Measurements from ENCODE around the gene TTC21A.

The TTC21A gene

GRCh38 chr3:39118931-39119660 lies 11.6 kb downstream of the TTC21A start:
- peaks cover 13% of the 10 kb centered on the region for H3K36me3 Mint-ChIP-seq
- no peaks in the 10 kb centered on the region for H3K9me3 Mint-ChIP-seq
- ATAC-seq (ENCODE audit: low read depth), result no peak
- no peaks in the 10 kb centered on the region for H3K27me3 Mint-ChIP-seq
- peaks cover 41% of the 10 kb centered on the region for H3K4me1 Mint-ChIP-seq
- no peak for DNase-seq (ENCODE audit: low spot score in 2 of 2)
- no peak overlapping the region for H3K4me3 Mint-ChIP-seq
- no peak overlapping the region for H3K27ac Mint-ChIP-seq

DNA sequence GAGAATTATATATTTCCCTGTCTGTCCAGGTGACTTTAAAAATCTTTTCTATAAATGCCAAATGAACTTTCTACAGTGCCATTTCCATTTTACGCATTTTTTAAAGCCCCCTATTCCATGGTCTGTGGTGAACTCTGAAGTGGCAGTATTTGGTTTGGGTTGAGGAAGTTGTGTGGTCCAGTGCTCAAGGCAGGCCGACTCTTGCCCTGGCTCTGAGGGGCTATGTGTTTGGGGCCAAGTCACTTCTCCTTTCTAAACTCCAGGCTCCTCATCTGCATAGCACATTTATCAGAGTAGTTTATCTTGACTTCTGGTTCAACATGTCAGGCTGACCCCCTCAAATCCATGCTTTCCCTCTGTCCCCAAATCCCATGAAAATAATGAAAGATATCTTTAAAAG lies 14.1 kb downstream of the TTC21A start:
- Mint-ChIP-seq H3K27me3 (no peaks in the 10 kb centered on the region), H3K27ac (peak overlapping the region; percentile 40), H3K4me1 (peaks cover 46% of the 10 kb centered on the region), H3K4me3 (peak overlapping the region; percentile 67), H3K36me3 (peaks cover 11% of the 10 kb centered on the region), H3K9me3 (no peaks in the 10 kb centered on the region)
- peak; percentile 82 for ATAC-seq (ENCODE audit: low read depth)
- no peak for DNase-seq (ENCODE audit: low spot score in 2 of 2)

GRCh38 chr3:39122813-39123212 lies 15.3 kb downstream of the TTC21A start:
- DNase-seq (ENCODE audit: low spot score in 2 of 2) (no peak), ATAC-seq (ENCODE audit: low read depth) (peak; percentile 55)
- Mint-ChIP-seq H3K4me1 (peaks cover 54% of the 10 kb centered on the region), H3K9me3 (no peaks in the 10 kb centered on the region), H3K27me3 (no peaks in the 10 kb centered on the region), H3K27ac (peak overlapping the region; percentile 50), H3K4me3 (peak overlapping the region; percentile 67), H3K36me3 (peaks cover 10% of the 10 kb centered on the region)

DNA sequence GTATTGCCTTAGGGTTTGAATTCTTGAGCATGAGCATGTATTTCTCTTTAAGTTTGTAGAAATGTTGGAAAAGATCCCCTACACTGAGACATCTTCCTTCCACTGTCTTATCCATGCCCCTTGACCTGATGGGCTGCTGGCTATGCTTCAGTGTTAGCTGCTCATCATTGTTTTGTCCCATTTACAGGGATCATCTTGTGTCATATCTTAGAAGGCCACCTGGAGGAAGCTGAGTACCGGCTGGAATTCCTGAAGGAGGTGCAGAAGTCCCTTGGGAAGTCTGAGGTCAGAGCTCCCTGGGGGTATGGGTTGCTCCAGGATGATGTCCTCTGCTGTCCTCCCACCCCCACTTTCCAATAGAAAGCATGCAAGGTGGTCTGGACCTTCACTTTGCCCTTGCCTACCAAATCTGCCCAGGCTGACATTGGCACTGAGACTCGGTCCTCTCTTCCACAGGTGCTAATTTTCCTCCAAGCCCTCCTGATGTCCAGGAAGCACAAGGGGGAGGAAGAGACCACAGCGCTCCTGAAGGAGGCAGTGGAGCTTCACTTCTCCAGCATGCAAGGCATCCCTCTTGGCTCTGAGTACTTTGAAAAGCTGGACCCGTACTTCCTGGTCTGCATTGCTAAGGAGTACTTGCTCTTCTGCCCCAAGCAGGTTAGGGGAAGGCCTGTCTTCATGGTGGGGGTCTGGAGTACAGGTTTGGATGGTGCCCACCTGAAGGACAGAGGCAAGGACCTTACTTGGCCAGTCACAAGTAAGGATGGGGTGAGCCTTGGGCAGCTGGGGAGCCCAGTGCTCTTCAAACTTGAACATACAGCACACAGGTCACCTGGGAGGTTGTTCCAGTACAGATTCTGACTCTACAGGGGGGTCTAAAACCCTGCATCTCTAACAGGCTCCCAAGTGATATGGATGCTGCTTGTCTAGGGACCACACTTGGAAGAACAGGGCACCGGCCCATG lies 17.7 kb downstream of the TTC21A start:
- H3K4me1 Mint-ChIP-seq, result peaks cover 57% of the 10 kb centered on the region
- DNase-seq (ENCODE audit: low spot score in 2 of 2) (no peak), ATAC-seq (ENCODE audit: low read depth) (no peak)
- H3K27me3 Mint-ChIP-seq, result no peaks in the 10 kb centered on the region
- no peaks in the 10 kb centered on the region for H3K9me3 Mint-ChIP-seq
- peaks cover 12% of the 10 kb centered on the region for H3K36me3 Mint-ChIP-seq
- no peak overlapping the region for H3K4me3 Mint-ChIP-seq
- no peak overlapping the region for H3K27ac Mint-ChIP-seq

GRCh38 chr3:39125841-39126500 lies 18.5 kb downstream of the TTC21A start:
- H3K4me1 Mint-ChIP-seq, result peaks cover 55% of the 10 kb centered on the region
- no peak for DNase-seq (ENCODE audit: low spot score in 2 of 2)
- no peak for ATAC-seq (ENCODE audit: low read depth)
- H3K27ac Mint-ChIP-seq, result peak overlapping the region; percentile 64
- no peak overlapping the region for H3K4me3 Mint-ChIP-seq
- no peaks in the 10 kb centered on the region for H3K9me3 Mint-ChIP-seq
- H3K36me3 Mint-ChIP-seq, result peaks cover 12% of the 10 kb centered on the region
- no peaks in the 10 kb centered on the region for H3K27me3 Mint-ChIP-seq

DNA sequence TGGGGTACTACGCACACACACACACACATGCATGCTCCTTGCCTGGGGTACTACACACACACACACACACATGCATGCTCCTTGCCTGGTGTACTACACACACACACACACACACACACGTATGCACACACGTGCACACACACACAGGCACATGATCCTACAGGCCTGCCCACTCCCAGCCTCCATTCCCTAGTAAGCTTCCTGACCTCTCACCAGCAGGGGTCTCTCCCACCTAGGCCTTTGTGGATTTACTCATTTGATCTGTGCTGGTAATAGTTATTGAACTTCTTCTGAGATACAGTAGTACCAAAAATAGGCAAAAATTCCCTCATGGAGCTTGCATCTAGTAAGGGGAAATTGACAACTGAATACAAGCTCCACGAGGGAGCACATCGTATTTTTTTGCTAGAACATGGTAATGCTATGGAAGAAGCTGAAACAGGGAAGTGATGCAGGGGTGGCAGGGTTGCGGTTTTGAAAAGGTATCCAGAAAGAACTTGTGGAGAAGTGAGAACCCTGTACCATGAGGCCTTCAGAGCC lies 19.1 kb downstream of the TTC21A start:
- DNase-seq (ENCODE audit: low spot score in 2 of 2) (no peak), ATAC-seq (ENCODE audit: low read depth) (peak; percentile 69)
- Mint-ChIP-seq H3K27me3 (no peaks in the 10 kb centered on the region), H3K4me3 (no peak overlapping the region), H3K4me1 (peaks cover 49% of the 10 kb centered on the region), H3K36me3 (peaks cover 16% of the 10 kb centered on the region), H3K9me3 (no peaks in the 10 kb centered on the region), H3K27ac (peak overlapping the region; percentile 64)

GRCh38 chr3:39127269-39127907 lies 19.9 kb downstream of the TTC21A start:
- Mint-ChIP-seq H3K27me3 (no peaks in the 10 kb centered on the region), H3K4me3 (peak overlapping the region; percentile 7), H3K4me1 (peaks cover 42% of the 10 kb centered on the region), H3K9me3 (no peaks in the 10 kb centered on the region), H3K36me3 (peaks cover 19% of the 10 kb centered on the region), H3K27ac (peak overlapping the region; percentile 62)
- no peak for DNase-seq (ENCODE audit: low spot score in 2 of 2)
- no peak for ATAC-seq (ENCODE audit: low read depth)

GRCh38 chr3:39127908-39128304 lies 20.4 kb downstream of the TTC21A start:
- peaks cover 17% of the 10 kb centered on the region for H3K36me3 Mint-ChIP-seq
- ATAC-seq (ENCODE audit: low read depth) (no peak), DNase-seq (ENCODE audit: low spot score in 2 of 2) (no peak)
- H3K4me3 Mint-ChIP-seq, result peak overlapping the region; percentile 7
- peak overlapping the region; percentile 62 for H3K27ac Mint-ChIP-seq
- no peaks in the 10 kb centered on the region for H3K27me3 Mint-ChIP-seq
- peaks cover 38% of the 10 kb centered on the region for H3K4me1 Mint-ChIP-seq
- no peaks in the 10 kb centered on the region for H3K9me3 Mint-ChIP-seq

DNA sequence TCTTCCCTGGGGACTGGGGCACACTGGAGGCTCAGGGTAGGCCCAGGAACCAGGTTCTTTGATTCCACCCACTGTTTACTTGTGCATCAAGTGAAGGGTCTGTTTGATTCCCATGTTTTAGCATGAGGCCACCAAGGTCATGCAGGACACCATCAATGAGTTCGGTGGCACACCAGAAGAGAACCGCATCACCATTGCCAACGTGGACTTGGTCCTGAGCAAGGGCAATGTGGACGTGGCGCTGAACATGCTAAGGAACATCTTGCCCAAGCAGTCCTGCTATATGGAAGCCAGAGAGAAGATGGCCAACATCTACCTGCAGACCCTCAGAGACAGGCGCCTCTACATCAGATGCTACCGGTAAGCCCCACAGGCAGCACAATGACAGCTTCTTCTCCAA lies 21.5 kb downstream of the TTC21A start:
- H3K36me3 Mint-ChIP-seq, result peaks cover 21% of the 10 kb centered on the region
- DNase-seq (ENCODE audit: low spot score in 2 of 2) (no peak), ATAC-seq (ENCODE audit: low read depth) (no peak)
- no peak overlapping the region for H3K27ac Mint-ChIP-seq
- no peak overlapping the region for H3K4me3 Mint-ChIP-seq
- no peaks in the 10 kb centered on the region for H3K27me3 Mint-ChIP-seq
- H3K4me1 Mint-ChIP-seq, result peaks cover 30% of the 10 kb centered on the region
- no peaks in the 10 kb centered on the region for H3K9me3 Mint-ChIP-seq

GRCh38 chr3:39130026-39130425 lies 22.5 kb downstream of the TTC21A start:
- peaks cover 30% of the 10 kb centered on the region for H3K4me1 Mint-ChIP-seq
- ATAC-seq (ENCODE audit: low read depth) (no peak), DNase-seq (ENCODE audit: low spot score in 2 of 2) (no peak)
- H3K4me3 Mint-ChIP-seq, result no peak overlapping the region
- no peaks in the 10 kb centered on the region for H3K27me3 Mint-ChIP-seq
- peaks cover 21% of the 10 kb centered on the region for H3K36me3 Mint-ChIP-seq
- H3K27ac Mint-ChIP-seq, result no peak overlapping the region
- H3K9me3 Mint-ChIP-seq, result no peaks in the 10 kb centered on the region

DNA sequence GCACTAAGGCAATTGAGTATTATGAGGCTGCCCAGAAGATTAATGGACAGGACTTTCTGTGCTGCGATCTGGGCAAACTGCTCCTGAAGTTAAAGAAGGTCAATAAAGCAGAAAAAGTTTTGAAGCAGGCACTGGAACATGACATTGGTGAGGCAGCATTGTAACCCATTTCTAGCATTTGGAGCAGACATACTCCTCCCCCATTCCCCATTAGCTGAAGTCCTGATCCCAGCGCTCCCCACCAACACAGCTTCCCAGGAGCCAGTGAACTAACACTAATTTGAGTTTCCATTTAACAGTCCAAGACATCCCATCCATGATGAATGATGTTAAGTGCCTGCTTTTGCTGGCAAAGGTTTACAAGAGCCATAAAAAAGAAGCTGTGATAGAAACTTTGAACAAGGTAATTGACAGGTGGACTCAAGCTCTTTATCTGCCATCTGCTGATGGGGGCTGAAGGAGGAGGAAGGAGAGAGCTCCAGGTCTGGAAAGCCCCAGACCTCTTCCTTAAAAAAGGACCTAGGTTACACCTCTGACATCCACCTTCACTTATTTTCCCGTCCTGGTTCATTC lies 23.3 kb downstream of the TTC21A start:
- Mint-ChIP-seq H3K27ac (no peak overlapping the region), H3K4me1 (peaks cover 30% of the 10 kb centered on the region), H3K4me3 (no peak overlapping the region), H3K27me3 (no peaks in the 10 kb centered on the region), H3K36me3 (peaks cover 23% of the 10 kb centered on the region), H3K9me3 (no peaks in the 10 kb centered on the region)
- ATAC-seq (ENCODE audit: low read depth), result no peak
- no peak for DNase-seq (ENCODE audit: low spot score in 2 of 2)

- Mint-ChIP-seq H3K4me1 (peaks cover 18% of the 10 kb centered on the region), H3K4me3 (no peak overlapping the region), H3K27me3 (no peaks in the 10 kb centered on the region), H3K36me3 (peaks cover 24% of the 10 kb centered on the region), H3K27ac (peak overlapping the region; percentile 6), H3K9me3 (no peaks in the 10 kb centered on the region)
- ATAC-seq (ENCODE audit: low read depth), result no peak
- DNase-seq (ENCODE audit: low spot score in 2 of 2), result no peak
Observed at GRCh38 chr3:39132096-39133092, 24.9 kb downstream of the TTC21A start.
